ENCODE data around the gene HNRNPLL.
A peak's percentile ranks its signal among the peaks of the same experiment; 100 is the strongest.

HNRNPLL gene

GRCh38 chr2:38524580-38524979, 78.1 kb downstream of the HNRNPLL start:
- no peak for ATAC-seq
- TF ChIP-seq TSHZ2 (CRISPR knock-in tag; IDR thresholded peaks at IDR 0.05), result no peak
- no peak for TF ChIP-seq CREB5 (CRISPR knock-in tag; IDR thresholded peaks at IDR 0.05; ENCODE audit: low read depth)
- TF ChIP-seq OSR1 (CRISPR knock-in tag; IDR thresholded peaks at IDR 0.05), result no peak
- no peak for TF ChIP-seq ZNF70 (CRISPR knock-in tag; IDR thresholded peaks at IDR 0.05)
- no peak for TF ChIP-seq ISL1 (CRISPR knock-in tag; IDR thresholded peaks at IDR 0.05)

GRCh38 chr2:38523728-38524437, 78.8 kb downstream of the HNRNPLL start:
- ATAC-seq, result peak; percentile 31; the same call in 1 of the 3 replicates
- no peak for TF ChIP-seq TSHZ2 (CRISPR knock-in tag; IDR thresholded peaks at IDR 0.05)
- no peak for TF ChIP-seq ZNF565 (CRISPR knock-in tag; conservative IDR thresholded peaks at IDR 0.05; ENCODE audit: low read depth)
- no peak for TF ChIP-seq TCF4 (CRISPR knock-in tag; IDR thresholded peaks at IDR 0.05; ENCODE audit: borderline replicate concordance)
- TF ChIP-seq OSR1 (CRISPR knock-in tag; IDR thresholded peaks at IDR 0.05), result no peak
- no peak for TF ChIP-seq SNAI2 (CRISPR knock-in tag; IDR thresholded peaks at IDR 0.05)
- TF ChIP-seq ZFP3 (CRISPR knock-in tag; IDR thresholded peaks at IDR 0.05), result no peak
- no peak for TF ChIP-seq ZFP30 (CRISPR knock-in tag; IDR thresholded peaks at IDR 0.05)
- no peak for TF ChIP-seq ZC3H10 (CRISPR knock-in tag; IDR thresholded peaks at IDR 0.05)
- TF ChIP-seq POU6F1 (CRISPR knock-in tag; IDR thresholded peaks at IDR 0.05; ENCODE audit: borderline replicate concordance, low read depth), result no peak
- TF ChIP-seq ISL1 (CRISPR knock-in tag; IDR thresholded peaks at IDR 0.05), result no peak
- TF ChIP-seq RARB (CRISPR knock-in tag; IDR thresholded peaks at IDR 0.05), result no peak

- no peak for TF ChIP-seq PPARA (CRISPR knock-in tag; IDR thresholded peaks at IDR 0.05; ENCODE audit: borderline replicate concordance)
- no peak for TF ChIP-seq BACH2 (CRISPR knock-in tag; IDR thresholded peaks at IDR 0.05; ENCODE audit: borderline replicate concordance)
- TF ChIP-seq RARB (CRISPR knock-in tag; IDR thresholded peaks at IDR 0.05), result no peak
- TF ChIP-seq ZNF565 (CRISPR knock-in tag; conservative IDR thresholded peaks at IDR 0.05; ENCODE audit: low read depth), result no peak
- TF ChIP-seq SNAI2 (CRISPR knock-in tag; IDR thresholded peaks at IDR 0.05), result no peak
- peak; percentile 11 for ATAC-seq
Observed at GRCh38 chr2:38522754-38523349, 79.9 kb downstream of the HNRNPLL start.

GRCh38 chr2:38521835-38522234, 80.9 kb downstream of the HNRNPLL start:
- no peak for TF ChIP-seq CSDC2 (CRISPR knock-in tag; IDR thresholded peaks at IDR 0.05)
- no peak for TF ChIP-seq BACH2 (CRISPR knock-in tag; IDR thresholded peaks at IDR 0.05; ENCODE audit: borderline replicate concordance)
- no peak for TF ChIP-seq RARB (CRISPR knock-in tag; IDR thresholded peaks at IDR 0.05)
- no peak for TF ChIP-seq OSR1 (CRISPR knock-in tag; IDR thresholded peaks at IDR 0.05)
- no peak for TF ChIP-seq TSHZ2 (CRISPR knock-in tag; IDR thresholded peaks at IDR 0.05)
- no peak for TF ChIP-seq PPARA (CRISPR knock-in tag; IDR thresholded peaks at IDR 0.05; ENCODE audit: borderline replicate concordance)
- no peak for TF ChIP-seq GLIS3 (CRISPR knock-in tag; IDR thresholded peaks at IDR 0.05)
- TF ChIP-seq TOX (CRISPR knock-in tag; IDR thresholded peaks at IDR 0.05; ENCODE audit: borderline replicate concordance), result no peak
- TF ChIP-seq TCF4 (CRISPR knock-in tag; IDR thresholded peaks at IDR 0.05; ENCODE audit: borderline replicate concordance), result no peak
- TF ChIP-seq CREB5 (CRISPR knock-in tag; IDR thresholded peaks at IDR 0.05; ENCODE audit: low read depth), result no peak
- TF ChIP-seq ESRRG (CRISPR knock-in tag; IDR thresholded peaks at IDR 0.05), result no peak
- ATAC-seq, result no peak
